Karpas-422 (cell line): ENCODE data around the gene EIF4A3. TPM values are rescaled to one million over a fixed set of nuclear protein-coding genes. Genes with fewer than 3 reads are reported as not detected.
"Not testable (repeated sequence)": the region's sequence is repeated elsewhere in the genome, so short reads cannot be mapped to it uniquely, and the experiment has no call there.

Source experiments
- DNase-seq: peaks from one replicate; pipeline ENCODE4 v3.0.0-alpha.2; 2015
- H2AFZ ChIP-seq: fragments of 200-600 bp; sonication (generic); 2 replicates; pipeline ENCODE4 v1.6.1; 2014; ENCODE audit warnings: antibody characterized with exemption, low read length, mixed read lengths
- H3K27ac ChIP-seq: fragments of 200-600 bp; sonication (generic); 2 replicates; pipeline ENCODE4 v1.5.1; 2014; ENCODE audit warnings: mild to moderate bottlenecking, low read length, moderate library complexity
- H3K27me3 ChIP-seq: fragments of 200-600 bp; sonication (generic); 2 replicates; pipeline ENCODE4 v1.6.1; 2014; ENCODE audit warnings: low read length, mixed read lengths
- H3K36me3 ChIP-seq: fragments of 200-600 bp; sonication (generic); 2 replicates; pipeline ENCODE4 v1.6.1; 2014; ENCODE audit warnings: low read length, mixed read lengths; ENCODE audit not compliant: insufficient read depth
- H3K4me1 ChIP-seq: fragments of 200-600 bp; sonication (generic); 2 replicates; pipeline ENCODE4 v1.6.1; 2014; ENCODE audit warnings: mild to moderate bottlenecking, low read length, mixed read lengths
- H3K4me2 ChIP-seq: fragments of 200-600 bp; sonication (generic); 2 replicates; pipeline ENCODE4 v1.6.1; 2014; ENCODE audit warnings: low read length, low read depth, mild to moderate bottlenecking; ENCODE audit not compliant: poor library complexity, severe bottlenecking
- H3K4me3 ChIP-seq: fragments of 200-600 bp; sonication (generic); 2 replicates; pipeline ENCODE4 v1.5.1; 2014; ENCODE audit warnings: mild to moderate bottlenecking, antibody characterized with exemption, low read length, mixed read lengths
- H3K79me2 ChIP-seq: fragments of 200-600 bp; sonication (generic); 2 replicates; pipeline ENCODE4 v1.6.1; 2014; ENCODE audit warnings: mild to moderate bottlenecking, low read length, mixed read lengths
- H3K9ac ChIP-seq: fragments of 200-600 bp; sonication (generic); 2 replicates; pipeline ENCODE4 v1.6.0; 2014; ENCODE audit warnings: low read length
- H3K9me2 ChIP-seq: fragments of 200-600 bp; sonication (generic), shearing (Covaris generic); replicated peaks from 2 replicates; pipeline ENCODE4 v1.6.0; 2014; ENCODE audit warnings: mild to moderate bottlenecking, low read length, moderate library complexity; ENCODE audit not compliant: insufficient read depth
- H3K9me3 ChIP-seq: fragments of 300-700, 200-600 bp; sonication (generic); 2 replicates; pipeline ENCODE4 v1.6.1; 2014; ENCODE audit warnings: low read length, mixed read lengths
- H4K20me1 ChIP-seq: fragments of 200-600 bp; sonication (generic); 2 replicates; pipeline ENCODE4 v1.6.1; 2014; ENCODE audit warnings: mild to moderate bottlenecking, antibody characterized with exemption, low read length, low read depth; ENCODE audit not compliant: insufficient read depth
- total RNA-seq: library from RNA; depleted of rRNA; stranded (reverse); fragments of >200 nt; shearing (Covaris generic); gene quantifications from 2 replicates; pipeline ENCODE4 v1.2.3, GENCODE V29; 2014; ENCODE audit warnings: low replicate concordance

Gene EIF4A3
- total RNA-seq, 1 experiment from 2014 or later: 90.7 TPM

DNA sequence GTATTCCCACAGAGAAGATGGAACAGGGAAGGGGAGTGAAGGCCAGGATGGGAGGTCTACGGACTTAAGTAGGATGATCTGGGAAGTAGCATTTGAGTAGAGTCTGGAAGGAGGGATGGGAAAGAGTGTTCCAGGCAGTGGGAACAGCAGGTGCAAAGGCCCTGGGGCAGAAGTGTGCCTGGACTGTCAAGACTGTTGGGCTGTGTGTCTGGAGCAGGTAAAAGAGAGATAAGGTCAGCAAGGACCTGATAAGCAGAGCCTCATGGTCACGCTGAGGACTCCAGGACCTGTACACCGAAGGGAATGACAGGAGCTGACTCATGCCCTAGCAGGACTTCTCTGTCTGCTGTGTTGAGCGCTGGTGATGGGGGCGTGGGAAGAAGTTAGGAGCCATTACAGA, 22.2 kb upstream of the EIF4A3 start:
- DNase-seq: no peak
- H3K4me2 ChIP-seq: no peak overlapping the region

DNA sequence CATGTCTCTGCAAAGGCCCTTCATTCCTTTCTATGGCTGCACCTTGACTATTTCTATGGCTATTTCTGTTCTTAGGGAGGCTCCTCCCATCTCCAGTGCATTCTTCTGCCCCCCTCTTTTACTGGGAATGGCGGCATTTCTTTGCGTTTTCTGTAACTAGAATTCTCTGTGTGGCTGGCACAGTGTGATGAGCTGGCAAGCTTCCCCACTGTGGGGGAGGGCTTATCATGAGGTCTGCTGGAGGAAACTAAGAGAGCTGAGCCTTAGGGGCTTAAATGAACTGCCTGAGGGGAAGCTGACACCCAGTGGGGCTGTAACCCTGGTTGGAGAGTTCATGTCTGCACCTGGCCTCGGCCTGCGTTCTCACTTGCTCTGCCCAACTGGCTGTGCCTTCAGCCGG, 21.4 kb upstream of the EIF4A3 start:
- Histone ChIP-seq H3K27me3 (no peaks in the 10 kb centered on the region), H3K9me3 (no peaks in the 10 kb centered on the region), H3K4me3 (no peak overlapping the region), H3K4me2 (no peak overlapping the region), H3K27ac (no peak overlapping the region), H2AFZ (no peak overlapping the region), H3K4me1 (no peaks in the 10 kb centered on the region), H3K9me2 (no peaks in the 10 kb centered on the region), H3K9ac (no peak overlapping the region), H3K79me2 (no peaks in the 10 kb centered on the region), H4K20me1 (no peaks in the 10 kb centered on the region), H3K36me3 (no peaks in the 10 kb centered on the region)
- no peak for DNase-seq

More for the DNA sequence above, 22.2 kb upstream of the EIF4A3 start:
- no peaks in the 10 kb centered on the region for H3K79me2 ChIP-seq
- H3K9ac ChIP-seq: no peak overlapping the region
- no peaks in the 10 kb centered on the region for H3K4me1 ChIP-seq
- H3K4me3 ChIP-seq: no peak overlapping the region
- no peaks in the 10 kb centered on the region for H4K20me1 ChIP-seq
- H3K27ac ChIP-seq: no peak overlapping the region
- H3K9me3 ChIP-seq: no peaks in the 10 kb centered on the region
- H2AFZ ChIP-seq: no peak overlapping the region
- no peaks in the 10 kb centered on the region for H3K36me3 ChIP-seq
- no peaks in the 10 kb centered on the region for H3K9me2 ChIP-seq
- no peaks in the 10 kb centered on the region for H3K27me3 ChIP-seq

DNA sequence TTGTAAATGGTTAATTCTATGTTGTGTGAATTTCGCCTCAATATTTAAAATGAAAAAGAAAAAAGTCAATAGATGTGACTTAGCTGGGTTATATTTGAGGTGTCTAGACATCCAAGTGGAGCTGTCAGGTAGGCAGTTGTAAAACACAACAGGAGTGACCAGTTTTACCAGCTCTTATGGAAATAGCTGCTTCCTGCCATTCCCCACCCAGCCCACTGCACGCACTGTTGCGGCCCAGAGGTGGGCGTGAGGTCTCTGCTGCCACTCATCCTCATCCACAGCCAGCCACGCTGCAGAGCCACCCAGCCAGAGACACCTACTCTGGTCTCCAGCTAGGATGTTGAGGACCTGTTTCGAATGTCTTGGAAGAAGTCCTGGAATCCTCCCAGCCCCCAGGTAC, 19.5 kb upstream of the EIF4A3 start:
- no peak overlapping the region for H3K4me3 ChIP-seq
- no peaks in the 10 kb centered on the region for H3K9me2 ChIP-seq
- H3K4me1 ChIP-seq: no peaks in the 10 kb centered on the region
- DNase-seq: no peak
- H3K79me2 ChIP-seq: no peaks in the 10 kb centered on the region
- H3K27ac ChIP-seq: no peak overlapping the region
- H3K27me3 ChIP-seq: no peaks in the 10 kb centered on the region
- no peaks in the 10 kb centered on the region for H3K36me3 ChIP-seq
- no peak overlapping the region for H3K9ac ChIP-seq
- H4K20me1 ChIP-seq: no peaks in the 10 kb centered on the region
- no peak overlapping the region for H2AFZ ChIP-seq
- no peak overlapping the region for H3K4me2 ChIP-seq
- H3K9me3 ChIP-seq: no peaks in the 10 kb centered on the region

DNA sequence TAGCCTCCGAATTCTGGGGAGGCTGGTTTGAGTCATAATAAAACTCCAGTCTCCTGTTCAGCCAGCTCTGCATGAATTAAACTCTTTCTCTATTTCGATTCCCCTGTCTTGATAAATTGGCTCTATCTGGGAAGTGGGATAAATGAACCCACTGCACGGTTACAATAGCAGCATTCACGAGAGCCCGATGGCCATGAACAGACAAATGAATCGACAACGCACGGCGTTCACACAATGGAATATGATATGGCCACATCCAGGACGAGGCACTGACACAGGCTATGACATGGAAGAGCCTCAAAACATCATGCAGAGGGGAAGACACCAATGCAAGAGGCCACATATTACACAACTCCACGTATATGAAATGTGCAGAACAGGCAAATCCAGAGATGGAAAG, 17.3 kb upstream of the EIF4A3 start:
- H4K20me1 ChIP-seq: no peaks in the 10 kb centered on the region
- no peak overlapping the region for H3K27ac ChIP-seq
- no peak overlapping the region for H3K9ac ChIP-seq
- no peak overlapping the region for H3K4me3 ChIP-seq
- no peaks in the 10 kb centered on the region for H3K9me2 ChIP-seq
- H3K36me3 ChIP-seq: no peaks in the 10 kb centered on the region
- H3K79me2 ChIP-seq: no peaks in the 10 kb centered on the region
- H2AFZ ChIP-seq: no peak overlapping the region
- H3K27me3 ChIP-seq: no peaks in the 10 kb centered on the region
- no peak overlapping the region for H3K4me2 ChIP-seq
- no peaks in the 10 kb centered on the region for H3K4me1 ChIP-seq
- no peak for DNase-seq
- H3K9me3 ChIP-seq: no peaks in the 10 kb centered on the region

DNA sequence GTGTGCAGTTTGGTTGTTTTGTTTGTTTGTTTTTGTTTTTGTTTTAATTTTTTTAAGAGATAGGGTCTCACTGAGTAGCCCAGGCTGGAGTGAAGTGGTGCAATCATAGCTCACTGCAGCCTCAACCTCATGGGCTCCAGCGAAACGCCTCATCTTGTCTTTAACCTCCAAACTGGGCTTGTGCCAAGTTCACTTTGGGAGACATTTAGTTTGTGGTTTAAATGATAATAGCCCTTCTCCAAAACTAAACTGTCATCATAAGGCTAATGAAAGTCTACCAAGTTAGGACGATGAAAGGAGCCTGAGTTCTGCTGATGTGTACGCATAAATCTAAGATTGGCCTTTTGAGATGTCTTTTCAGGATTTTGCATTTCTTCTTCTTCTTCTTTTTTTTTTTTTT, 16.4 kb upstream of the EIF4A3 start:
- Histone ChIP-seq H3K9ac (no peak overlapping the region), H3K27ac (no peak overlapping the region), H2AFZ (no peak overlapping the region), H3K9me2 (no peaks in the 10 kb centered on the region), H3K4me2 (no peak overlapping the region), H3K27me3 (no peaks in the 10 kb centered on the region), H4K20me1 (no peaks in the 10 kb centered on the region), H3K4me3 (no peak overlapping the region), H3K4me1 (no peaks in the 10 kb centered on the region), H3K79me2 (no peaks in the 10 kb centered on the region), H3K36me3 (no peaks in the 10 kb centered on the region), H3K9me3 (no peaks in the 10 kb centered on the region)
- no peak for DNase-seq

DNA sequence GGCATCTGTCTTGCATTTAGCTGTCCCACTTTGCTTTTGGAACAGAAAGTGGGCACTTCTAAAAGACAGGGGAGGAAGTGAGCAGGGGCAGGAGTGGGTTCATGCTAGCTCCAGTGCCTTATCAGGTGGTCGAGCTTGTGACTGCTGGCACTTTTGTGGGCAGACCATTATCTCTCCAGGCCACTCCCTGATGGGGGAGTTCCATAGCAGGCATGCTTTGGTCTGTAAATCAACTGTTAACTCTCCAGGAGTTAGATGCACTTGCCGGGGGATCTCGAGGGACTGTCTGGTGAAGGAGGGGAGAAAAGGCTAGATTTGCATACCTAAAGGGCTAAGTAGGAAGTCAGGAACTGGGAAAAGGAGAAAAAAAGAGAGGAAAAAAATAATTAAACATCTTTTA, 13.6 kb upstream of the EIF4A3 start:
- Histone ChIP-seq H3K27me3 (no peaks in the 10 kb centered on the region), H3K9me2 (no peaks in the 10 kb centered on the region), H3K27ac (no peak overlapping the region), H2AFZ (no peak overlapping the region), H3K9me3 (0 out of 2 replicates have a peak, but pooled peaks cover 5% of the 10 kb centered on the region), H3K79me2 (no peaks in the 10 kb centered on the region), H3K4me3 (no peak overlapping the region), H4K20me1 (no peaks in the 10 kb centered on the region), H3K9ac (no peak overlapping the region), H3K4me1 (no peaks in the 10 kb centered on the region), H3K36me3 (no peaks in the 10 kb centered on the region), H3K4me2 (no peak overlapping the region)
- DNase-seq: no peak

DNA sequence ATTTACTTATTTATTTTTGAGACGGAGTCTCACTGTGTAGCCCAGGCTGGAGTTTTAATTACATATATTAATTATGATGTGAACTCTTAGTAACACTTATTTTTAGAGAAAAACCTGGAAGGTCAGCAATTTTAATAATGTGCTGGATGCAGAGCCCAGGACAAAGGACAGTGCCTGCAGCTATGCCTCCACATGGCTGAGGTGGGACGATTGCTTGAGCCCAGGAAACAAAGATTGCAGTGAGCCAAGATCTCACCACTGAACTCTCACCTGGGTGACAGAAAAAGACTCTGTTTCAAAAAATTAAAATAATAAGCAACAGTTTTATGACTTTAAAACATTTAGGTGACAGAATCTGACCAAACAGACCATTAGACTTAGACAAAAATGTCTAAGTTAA, 11.9 kb upstream of the EIF4A3 start:
- Histone ChIP-seq H3K27ac (no peak overlapping the region), H3K27me3 (no peaks in the 10 kb centered on the region), H4K20me1 (no peaks in the 10 kb centered on the region), H3K4me2 (no peak overlapping the region), H3K36me3 (no peaks in the 10 kb centered on the region), H3K4me3 (no peak overlapping the region), H3K79me2 (no peaks in the 10 kb centered on the region), H3K4me1 (no peaks in the 10 kb centered on the region), H3K9me3 (0 out of 2 replicates have a peak, but pooled peaks cover 5% of the 10 kb centered on the region), H2AFZ (no peak overlapping the region), H3K9ac (no peak overlapping the region), H3K9me2 (no peaks in the 10 kb centered on the region)
- DNase-seq: no peak

DNA sequence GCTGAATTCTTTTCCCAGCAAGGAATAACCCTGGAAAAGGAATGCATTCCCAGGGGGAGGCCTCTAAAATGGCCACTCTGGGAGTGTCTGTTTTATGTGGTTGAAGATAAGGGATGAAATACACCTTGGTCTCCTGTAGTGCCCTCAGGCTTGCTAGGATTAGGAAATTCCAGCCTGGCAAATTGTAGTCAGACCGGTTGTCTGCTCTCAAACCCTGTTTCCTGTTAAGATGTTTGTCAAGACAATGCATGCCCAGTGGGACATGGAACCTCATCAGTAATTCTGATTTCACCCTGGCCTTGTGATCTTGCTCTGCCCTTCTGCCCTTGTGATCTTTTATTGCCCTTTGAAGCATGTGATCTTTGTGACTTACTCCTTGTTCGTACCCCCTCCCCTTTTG, 8.7 kb upstream of the EIF4A3 start:
- H3K36me3 ChIP-seq, H3K9me2 ChIP-seq, H3K27ac ChIP-seq, H3K9me3 ChIP-seq, H3K9ac ChIP-seq, H3K27me3 ChIP-seq, DNase-seq, H3K4me2 ChIP-seq, H2AFZ ChIP-seq, H3K4me3 ChIP-seq, H3K79me2 ChIP-seq, H3K4me1 ChIP-seq, H4K20me1 ChIP-seq: not testable (repeated sequence)

DNA sequence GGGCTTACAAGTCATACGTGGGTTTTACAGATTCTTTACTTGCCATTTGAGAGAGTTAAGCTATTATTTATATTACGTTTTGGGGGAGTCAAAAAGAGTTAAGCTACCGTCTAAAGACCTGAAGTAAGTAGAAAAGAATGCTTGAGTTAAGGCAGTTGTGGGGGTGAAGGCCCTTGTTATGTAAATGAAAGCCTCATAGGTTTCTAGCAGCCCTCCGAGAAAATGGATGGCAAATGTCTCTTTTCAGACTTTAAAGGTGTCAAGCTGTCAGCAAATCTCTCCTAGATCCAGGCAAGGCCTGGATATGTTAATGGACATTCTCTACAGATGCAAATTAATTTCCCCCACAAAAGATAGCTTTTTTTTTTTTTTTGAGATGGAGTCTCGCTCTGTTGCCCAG, 7.2 kb upstream of the EIF4A3 start:
- H4K20me1 ChIP-seq: no peaks in the 10 kb centered on the region
- no peak overlapping the region for H3K4me2 ChIP-seq
- H3K27me3 ChIP-seq: no peaks in the 10 kb centered on the region; the same call in 1 of the 2 replicates
- H3K27ac ChIP-seq: no peak overlapping the region
- H3K36me3 ChIP-seq: no peaks in the 10 kb centered on the region
- no peak overlapping the region for H2AFZ ChIP-seq
- H3K4me1 ChIP-seq: peaks cover 9% of the 10 kb centered on the region
- no peaks in the 10 kb centered on the region for H3K79me2 ChIP-seq
- no peak for DNase-seq
- no peak overlapping the region for H3K4me3 ChIP-seq
- no peaks in the 10 kb centered on the region for H3K9me2 ChIP-seq
- 0 out of 2 replicates have a peak, but pooled peaks cover 5% of the 10 kb centered on the region for H3K9me3 ChIP-seq
- no peak overlapping the region for H3K9ac ChIP-seq
